ENCODE measurements around the gene STAB2. TPM values are rescaled to one million over a fixed set of nuclear protein-coding genes. Genes with fewer than 3 reads are reported as not detected.

Gene STAB2
- total RNA-seq, 1 donor from 2014 or later = 0.29 TPM

DNA sequence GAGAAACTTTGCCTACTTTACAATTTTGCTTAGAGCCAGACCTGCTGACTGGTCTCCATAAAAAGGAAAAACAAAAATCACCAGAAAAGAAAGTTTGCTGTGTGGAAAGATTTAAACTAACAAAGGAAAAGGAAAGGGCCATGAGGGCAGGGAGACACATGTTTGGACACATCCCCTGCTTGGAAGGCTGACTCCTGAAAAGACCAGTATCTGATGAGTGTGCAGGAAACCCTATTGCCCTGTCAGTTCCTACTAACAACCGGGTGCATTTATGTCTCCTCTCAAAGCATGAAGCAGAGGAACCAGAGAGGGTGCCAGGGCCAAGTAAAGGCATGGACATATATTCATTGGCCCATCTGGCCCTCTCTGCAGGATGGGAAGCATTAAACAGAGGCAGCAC, 7.0 kb upstream of the STAB2 start:
- DNase-seq (ENCODE audit: low spot score) = no peak

GRCh38 chr12:103583008-103583407, 4.1 kb upstream of the STAB2 start:
- DNase-seq (ENCODE audit: low spot score) = no peak

DNA sequence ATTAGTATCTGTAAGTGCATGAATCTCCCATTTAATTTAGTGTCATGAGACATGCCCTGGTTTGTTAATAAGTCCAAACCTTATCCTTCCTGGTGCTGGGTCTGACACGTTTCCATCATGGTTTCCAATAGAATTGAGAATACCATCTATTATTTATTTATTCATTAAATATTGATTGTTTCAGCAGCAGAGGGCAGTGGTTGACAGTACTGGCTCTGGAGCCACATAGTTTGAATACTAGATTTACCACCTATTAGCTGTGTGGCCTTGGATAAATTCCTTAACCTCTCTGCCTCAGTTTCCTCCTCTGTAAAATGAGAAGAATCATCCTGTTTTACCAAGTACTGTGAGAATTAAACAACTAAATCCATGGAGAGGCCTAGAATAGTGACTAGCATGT, 941 bp upstream of the STAB2 start:
- DNase-seq (ENCODE audit: low spot score) = no peak

- DNase-seq (ENCODE audit: low spot score) = no peak
Measured at GRCh38 chr12:103588680-103589079, 1.6 kb downstream of the STAB2 start.

- DNase-seq (ENCODE audit: low spot score) = no peak
Measured at GRCh38 chr12:103589517-103589916, 2.4 kb downstream of the STAB2 start.

GRCh38 chr12:103590271-103590670, 3.2 kb downstream of the STAB2 start:
- DNase-seq (ENCODE audit: low spot score) = no peak

DNA sequence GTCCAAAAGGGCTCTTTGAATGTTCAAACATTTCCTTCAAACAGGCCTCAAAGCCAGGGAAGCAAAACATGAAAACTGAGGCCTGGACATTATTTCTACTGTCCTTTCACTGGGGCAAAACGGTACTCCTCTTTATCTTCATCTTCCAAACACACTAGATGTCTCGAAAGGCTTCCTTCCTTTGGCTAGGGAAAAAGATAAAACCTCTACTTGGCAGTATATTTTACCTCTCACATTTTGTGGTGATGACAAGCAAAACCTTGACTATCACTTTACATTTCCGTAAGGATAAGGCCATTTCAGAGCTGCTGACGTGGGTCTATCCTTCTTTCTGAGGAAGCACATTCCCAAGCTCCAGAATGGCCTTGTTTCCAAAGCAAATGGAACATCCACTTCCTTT, 9.9 kb downstream of the STAB2 start:
- DNase-seq (ENCODE audit: low spot score) = no peak

DNA sequence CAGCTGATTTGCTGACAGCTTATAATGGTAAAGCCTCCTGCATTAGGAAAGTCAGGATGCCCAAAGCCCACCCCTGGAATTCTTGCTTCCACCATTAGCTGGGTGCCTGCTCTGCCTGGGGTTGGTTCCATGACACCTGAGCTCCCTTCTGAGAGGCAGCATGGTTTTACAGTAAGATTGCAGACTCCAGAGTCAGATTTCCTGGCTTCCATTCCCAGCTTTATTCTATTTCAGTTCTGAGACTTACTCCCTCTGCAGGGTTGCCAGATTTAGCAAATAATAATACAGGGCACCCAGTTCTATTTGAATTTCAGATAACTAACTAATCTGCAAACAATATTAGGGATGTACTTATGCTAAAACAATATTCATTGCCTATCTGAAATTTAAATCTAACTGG, 12.2 kb downstream of the STAB2 start:
- no peak for DNase-seq (ENCODE audit: low spot score)

DNA sequence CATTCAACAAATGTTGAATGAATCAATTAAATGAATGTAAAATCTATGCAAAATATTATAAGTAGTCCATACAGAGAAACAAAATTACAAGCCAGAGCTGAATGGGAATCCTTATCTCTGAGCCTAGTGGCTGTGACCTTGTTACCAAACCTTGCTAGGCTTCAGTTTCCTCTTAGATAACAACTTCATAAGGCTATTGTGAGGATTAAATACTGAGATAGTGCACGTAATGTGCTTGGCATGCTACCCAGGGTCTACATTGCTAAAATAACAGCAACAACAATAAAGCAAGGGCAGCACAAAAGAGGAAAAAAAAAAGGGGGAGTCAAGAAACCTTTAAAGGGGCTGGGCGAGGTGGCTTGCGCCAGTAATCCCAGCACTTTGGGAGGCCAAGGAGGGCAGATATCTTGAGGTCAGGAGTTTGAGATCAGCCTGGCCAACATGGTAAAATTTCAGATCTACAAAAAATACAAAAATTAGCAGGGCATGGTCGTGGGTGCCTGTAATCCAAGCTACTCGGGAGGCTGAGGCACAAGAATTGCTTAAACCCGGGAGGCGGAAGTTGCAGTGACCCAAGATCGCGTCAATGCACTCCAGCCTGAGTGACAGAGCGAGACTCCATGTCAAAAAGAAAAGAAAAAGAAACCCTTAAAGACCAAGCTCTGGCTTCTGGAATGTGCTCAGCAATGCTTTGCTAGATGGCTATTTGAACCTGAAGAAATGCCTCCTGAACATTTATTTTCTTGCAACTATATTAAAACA, 14.1 kb downstream of the STAB2 start:
- no peak for DNase-seq (ENCODE audit: low spot score)

DNA sequence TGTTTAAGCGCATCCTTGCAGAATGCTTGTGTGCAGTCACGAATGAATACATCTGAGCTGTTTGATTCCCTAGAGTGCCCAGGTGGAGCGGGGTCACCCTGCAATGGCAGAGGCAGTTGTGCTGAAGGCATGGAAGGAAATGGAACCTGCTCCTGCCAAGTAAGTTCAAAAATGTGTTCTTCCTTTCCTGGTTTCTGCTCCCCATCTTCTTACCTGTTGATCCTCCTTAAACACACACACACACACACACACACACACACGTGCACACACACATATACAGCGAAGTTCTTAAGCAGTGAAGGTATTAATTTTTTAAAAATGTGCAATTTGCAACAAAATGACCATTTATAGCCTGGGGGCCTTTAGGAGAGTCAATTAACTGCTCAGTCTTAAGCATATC, 33.3 kb downstream of the STAB2 start:
- DNase-seq (ENCODE audit: low spot score) = no peak

DNA sequence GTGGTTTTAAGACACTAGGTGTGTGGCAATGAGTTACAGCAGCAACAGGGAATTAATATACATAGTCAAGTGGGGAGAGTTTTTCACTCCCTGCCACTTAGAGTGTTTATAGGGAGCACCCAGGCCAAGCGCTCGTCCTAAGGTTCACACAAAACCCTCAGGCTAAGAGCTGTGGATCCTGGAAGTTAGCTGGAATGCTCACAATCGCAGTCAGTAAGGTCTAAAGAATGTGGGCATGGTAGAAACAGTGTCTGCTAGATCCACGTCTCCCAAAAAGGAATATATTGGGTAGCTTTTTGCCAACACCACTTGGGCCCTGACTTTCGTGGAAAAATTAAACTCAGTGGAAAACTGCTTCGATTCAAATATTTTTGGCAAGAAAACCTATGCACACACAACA, 36.6 kb downstream of the STAB2 start:
- no peak for DNase-seq (ENCODE audit: low spot score)

- DNase-seq (ENCODE audit: low spot score) = no peak
Measured at GRCh38 chr12:103626498-103626897, 39.4 kb downstream of the STAB2 start.

GRCh38 chr12:103627189-103627855, 40.2 kb downstream of the STAB2 start:
- no peak for DNase-seq (ENCODE audit: low spot score)

GRCh38 chr12:103632554-103633216, 45.6 kb downstream of the STAB2 start:
- DNase-seq (ENCODE audit: low spot score) = peak; percentile 45

GRCh38 chr12:103634732-103635131, 47.7 kb downstream of the STAB2 start:
- DNase-seq (ENCODE audit: low spot score) = no peak

DNA sequence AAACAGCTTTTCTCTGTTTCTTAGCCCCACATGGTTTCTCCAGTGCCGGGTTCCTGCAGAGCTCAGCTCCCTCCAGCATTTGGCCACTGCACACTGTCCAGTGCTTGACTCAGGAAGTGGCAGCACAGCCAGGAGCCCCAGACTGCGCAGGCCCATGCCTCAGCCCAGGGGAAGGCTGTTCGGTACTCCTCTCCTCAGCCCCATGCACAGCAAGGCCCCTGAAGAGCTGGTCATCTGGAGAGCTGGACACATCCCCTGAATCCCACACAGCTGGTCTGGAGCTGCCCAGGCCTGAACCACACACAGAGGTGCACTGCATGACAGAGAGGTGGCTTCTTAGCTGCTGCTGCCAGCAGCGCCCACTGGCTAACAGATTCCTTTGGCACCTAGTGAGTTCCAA, 48.3 kb downstream of the STAB2 start:
- no peak for DNase-seq (ENCODE audit: low spot score)

- no peak for DNase-seq (ENCODE audit: low spot score)
Measured at GRCh38 chr12:103637021-103637420, 49.9 kb downstream of the STAB2 start.

DNA sequence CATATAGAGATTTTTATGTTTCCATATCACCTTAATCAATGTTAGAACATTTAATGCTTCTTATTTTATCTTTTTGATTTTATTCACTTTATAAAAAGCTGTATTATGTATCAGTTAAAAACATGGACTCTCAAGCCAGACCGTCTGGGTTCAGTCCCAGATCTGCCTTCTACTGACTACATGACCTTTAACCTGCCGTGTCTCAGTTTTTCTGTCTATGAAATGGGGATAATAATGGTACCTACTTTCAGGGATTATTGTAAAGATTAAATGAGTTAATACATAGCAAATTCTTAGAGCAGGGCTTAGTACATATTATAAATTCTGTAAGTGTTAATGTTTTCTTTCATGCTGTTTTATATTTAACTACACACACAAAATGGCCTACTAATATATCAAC, 50.4 kb downstream of the STAB2 start:
- DNase-seq (ENCODE audit: low spot score) = no peak

DNA sequence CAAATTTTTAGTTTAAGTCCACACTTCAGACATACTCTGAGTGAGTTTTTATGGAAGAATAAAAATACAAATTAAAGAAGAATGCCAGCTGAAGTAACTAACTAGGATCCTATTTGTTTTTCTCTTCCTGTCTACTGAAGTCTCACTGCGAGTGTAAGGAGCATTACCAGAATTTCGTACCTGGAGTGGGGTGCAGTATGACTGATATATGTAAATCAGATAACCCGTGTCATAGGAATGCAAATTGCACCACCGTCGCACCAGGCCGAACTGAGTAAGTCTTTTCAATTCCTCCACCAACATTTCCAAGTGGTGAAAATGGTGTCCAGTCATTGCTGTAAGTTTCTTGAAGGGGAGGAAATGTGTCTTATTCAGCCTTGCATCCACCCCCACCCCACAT, 52.9 kb downstream of the STAB2 start:
- DNase-seq (ENCODE audit: low spot score) = no peak

DNA sequence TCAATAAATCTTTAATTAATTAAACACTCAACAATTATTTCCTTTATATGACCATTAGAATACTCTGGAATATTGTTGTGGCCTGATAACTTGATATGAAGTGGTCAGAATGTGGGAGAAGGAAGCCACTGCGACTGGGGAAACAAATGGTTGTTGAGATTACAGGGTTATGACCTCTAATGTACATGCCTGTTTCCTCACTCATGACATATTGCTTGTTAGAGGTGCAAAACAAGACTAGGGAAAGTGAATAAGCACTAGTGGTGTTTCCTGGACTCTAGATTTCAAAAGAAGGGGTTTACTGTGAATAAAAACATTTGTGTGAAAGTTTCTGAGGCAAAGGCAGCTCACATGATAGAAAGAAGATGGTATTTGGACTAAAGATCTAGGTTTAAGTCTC, 53.3 kb downstream of the STAB2 start:
- DNase-seq (ENCODE audit: low spot score) = no peak

DNA sequence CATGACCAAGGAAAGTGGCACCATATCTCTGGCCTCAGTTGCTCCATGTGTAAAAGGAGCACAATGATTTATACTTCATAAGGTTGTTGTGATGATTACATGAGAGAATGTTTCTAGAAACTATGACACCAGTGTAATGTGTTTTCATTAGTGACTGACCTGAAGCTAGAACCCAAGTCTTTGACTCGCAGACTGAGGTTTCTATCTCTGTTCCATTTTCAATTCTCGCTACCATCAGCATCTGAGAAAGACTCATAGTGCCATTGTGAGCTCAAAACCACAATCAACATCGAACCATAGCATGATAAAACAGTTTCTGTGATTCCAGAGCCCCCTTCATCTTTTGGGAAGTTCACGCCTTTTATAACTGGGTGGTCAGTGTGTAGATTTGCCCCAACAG, 53.8 kb downstream of the STAB2 start:
- no peak for DNase-seq (ENCODE audit: low spot score)

DNA sequence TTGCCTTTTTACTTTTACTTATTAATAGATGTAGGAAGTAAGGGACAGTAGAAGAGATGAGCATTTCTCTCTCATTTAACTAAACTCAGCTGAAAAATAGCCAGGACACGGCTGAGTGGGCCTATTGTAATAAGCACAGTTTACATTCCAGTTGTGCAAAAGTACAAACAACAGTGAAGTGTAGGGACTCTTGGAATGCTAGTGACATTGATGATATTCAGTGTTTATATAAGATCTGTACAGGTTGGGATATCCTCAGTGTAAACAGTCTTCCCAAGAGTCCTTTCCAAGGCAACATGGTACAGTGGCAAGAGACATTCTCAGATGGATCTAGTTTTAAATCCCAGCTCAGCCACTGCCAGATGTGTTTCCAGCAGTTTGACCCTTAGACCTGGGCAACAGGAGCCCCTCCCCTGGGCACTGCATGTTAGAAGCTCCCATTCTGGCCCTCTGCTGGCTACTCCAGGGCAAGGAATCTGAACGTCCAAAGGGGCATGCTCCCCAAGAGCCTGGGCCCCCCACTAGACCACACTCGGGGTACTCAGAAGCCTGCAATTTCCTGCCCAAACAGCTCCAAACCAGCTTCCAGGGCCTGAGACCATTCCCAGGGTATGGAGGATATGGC, 55.3 kb downstream of the STAB2 start:
- DNase-seq (ENCODE audit: low spot score) = no peak

DNA sequence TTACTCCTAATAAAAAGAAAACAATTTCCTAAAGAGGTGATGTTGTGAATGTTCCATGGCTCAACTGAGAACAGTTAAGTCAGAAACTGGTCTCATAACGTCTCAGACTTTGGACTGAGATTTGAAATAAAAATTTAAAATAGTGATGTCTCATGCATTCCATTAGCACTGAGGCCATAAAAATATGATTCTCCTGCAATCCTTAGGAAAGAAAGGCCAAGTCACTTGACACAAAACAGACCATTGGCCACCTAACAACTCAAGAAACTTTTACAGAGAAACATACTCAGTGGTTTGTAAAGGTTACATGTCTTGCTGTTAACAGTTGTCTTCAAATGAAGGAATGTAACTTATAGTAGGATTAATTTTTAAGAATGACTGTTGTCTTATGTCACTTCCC, 58.1 kb downstream of the STAB2 start:
- DNase-seq (ENCODE audit: low spot score) = no peak

Measured in ureter (tissue), 1 donor.